Stimulated activated CD8-positive, alpha-beta memory T cell treated with anti-CD3 and anti-CD28 coated beads, Interleukin-15, amount 100 ng/mL, for 24 hours (primary cell): ENCODE measurements around the gene BANP.
"Not testable (repeated sequence)": the region's sequence is repeated elsewhere in the genome, so short reads cannot be mapped to it uniquely, and the experiment has no call there.

Experiments used
- DNase-seq: peaks from one replicate; pipeline ENCODE4 v3.0.0-alpha.2; 2020; ENCODE audit warnings: low read depth

BANP gene

DNA sequence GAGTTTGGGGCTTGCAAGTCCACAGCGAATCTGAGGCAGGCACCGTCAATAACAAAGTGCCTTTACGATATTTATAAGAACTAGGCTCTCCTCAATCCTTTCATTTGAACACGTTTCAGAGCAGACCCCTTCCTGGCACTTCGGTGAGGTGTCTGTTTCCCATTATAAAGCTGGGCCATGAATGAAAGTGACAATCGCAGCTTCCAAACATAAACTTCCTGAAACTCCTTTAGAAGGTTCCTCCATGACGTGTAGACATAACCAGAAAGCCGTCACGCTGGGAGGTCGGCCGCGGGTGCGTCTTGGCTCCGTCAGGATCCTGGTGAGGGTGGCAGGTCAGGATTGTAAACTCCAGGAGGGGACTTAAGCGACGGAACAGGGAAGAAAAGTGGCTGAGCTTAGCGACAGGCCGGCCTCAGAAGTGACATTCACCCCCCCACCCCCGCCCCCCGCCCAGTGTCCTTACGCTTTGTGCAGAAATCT is 150.4 kb downstream of the BANP start:
- not testable (repeated sequence) for DNase-seq

DNA sequence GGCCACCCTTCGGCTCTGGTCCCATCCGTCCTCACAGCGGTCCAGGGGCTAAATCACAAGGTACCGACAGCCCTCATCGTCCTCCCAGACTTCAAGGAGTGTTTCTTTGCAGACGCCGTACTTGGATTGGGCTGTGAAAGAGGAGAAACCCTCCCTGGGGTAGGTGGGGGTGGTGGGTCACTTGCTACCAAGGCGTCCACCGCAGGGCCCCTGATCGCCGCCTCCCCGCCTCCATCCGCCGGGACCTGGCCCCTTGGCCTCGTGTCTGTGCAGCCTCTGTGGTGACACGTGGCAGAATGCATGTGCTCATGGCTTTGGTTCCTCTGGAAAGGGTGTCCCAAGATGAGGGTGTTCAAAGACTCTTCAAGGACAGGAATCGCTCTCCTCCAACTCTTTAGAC is 151.4 kb downstream of the BANP start:
- DNase-seq, result no peak

DNA sequence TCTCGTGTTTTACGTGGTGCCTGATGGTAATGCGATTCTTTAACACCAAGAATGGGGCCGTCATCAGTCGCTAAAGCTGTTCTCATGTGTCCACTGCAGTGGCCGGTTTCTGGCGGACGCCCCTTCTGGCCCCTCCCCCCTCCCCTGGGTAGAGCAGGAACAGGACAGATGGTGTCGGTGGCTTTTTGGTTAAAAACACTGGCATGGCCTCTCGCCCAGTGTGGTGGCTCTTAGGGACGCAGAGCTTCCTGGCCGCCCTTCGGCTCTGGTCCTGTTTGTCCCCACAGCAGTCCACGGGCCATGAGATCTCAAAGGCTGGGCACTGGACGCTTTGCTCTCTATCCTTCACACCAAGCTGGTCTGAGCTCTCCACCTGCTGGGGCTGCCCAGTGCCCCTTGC is 151.8 kb downstream of the BANP start:
- no peak for DNase-seq

DNA sequence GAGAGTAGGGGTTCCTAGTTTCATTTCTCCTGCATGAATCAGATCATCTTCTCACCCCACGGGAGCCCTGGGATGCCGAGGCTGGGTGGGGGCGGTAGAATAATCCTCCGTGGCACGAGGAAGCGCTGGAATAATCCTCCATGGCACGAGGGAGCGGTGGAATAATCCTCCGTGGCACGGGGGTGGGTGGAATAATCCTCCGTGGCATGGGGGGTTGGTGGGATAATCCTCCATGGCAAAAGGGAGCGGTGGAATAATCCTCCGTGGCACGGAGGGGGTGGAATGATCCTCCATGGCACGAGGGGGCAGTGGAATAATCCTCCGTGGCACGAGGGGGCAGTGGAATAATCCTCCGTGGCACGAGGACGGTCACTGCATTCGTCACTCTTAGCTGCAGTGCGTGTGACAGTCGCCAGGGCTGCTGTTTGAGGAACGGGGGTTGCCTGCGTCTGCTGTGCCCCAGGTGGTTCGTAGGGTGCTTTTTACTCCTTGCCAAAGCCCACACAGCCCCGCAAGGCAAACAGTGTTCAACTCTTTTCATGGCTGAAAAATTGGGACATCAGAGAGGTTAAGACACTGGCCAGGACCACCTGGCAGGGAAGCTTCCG is 152.5 kb downstream of the BANP start:
- DNase-seq, result no peak

DNA sequence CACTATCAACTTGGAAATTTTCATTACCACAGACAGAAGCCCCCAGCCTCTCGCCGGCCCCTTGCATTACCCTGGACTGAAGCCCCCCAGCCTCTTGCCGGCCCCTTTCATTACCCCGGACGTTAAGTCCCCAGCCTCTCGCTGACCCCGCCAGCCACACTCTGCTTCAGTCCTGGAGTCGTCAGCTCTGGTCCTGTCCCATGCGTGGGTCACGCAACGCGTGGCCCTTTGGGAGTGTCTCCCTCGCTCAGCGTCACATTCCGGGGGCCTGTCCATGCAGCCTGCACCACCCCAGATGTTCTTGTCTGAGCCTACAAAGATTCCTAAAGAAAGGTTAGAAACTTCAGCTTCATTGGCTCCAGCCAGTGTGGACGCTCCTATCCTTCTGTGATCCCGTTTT is 153.1 kb downstream of the BANP start:
- DNase-seq, result not testable (repeated sequence)

DNA sequence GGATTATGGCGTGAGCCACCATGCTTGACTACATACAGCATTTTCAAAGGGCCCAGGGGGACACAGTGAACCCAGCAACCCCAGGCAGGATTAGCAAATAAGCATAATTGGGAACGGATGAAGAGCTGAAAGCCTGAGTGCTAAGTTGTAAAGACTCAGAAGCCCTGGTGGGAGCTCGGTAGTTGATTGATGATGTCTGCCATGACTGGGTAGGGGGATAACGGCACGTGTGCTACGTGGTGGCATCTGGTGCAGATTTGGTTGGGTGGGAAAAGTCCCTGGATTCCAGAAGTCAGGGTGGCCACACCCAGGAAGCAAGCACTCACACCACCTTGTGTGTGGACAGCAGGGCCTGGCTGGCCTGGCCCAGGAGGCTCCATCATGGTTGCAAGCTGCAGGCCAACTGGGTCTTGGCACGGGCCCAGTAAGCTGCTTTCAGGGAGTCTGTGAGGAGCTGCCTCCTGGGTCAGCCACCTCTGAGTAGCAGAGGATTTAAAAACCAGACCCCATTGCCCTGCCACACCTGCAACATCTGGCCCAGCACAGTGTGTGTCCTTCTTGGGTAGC is 154.4 kb downstream of the BANP start:
- DNase-seq, result not testable (repeated sequence)

DNA sequence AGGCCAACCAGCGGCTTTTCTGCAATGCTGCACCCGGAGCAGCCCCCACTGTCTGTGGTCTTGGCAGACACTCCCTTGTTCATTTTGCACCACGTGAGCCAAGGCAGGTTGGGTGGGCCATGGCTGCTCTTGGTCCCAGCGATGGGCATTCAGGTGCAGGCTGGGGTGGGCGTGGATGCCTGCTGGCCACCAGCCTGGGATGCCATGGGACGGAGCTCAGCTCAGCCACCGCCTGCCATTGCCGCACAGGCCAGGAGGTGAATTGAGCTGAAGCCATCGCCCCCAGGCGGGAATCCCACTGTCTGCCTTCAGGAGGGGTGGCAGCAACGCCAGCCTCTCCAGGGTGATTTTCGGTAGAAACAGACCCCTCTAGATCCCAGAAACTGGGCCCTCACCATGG is 155.3 kb downstream of the BANP start:
- not testable (repeated sequence) for DNase-seq

DNA sequence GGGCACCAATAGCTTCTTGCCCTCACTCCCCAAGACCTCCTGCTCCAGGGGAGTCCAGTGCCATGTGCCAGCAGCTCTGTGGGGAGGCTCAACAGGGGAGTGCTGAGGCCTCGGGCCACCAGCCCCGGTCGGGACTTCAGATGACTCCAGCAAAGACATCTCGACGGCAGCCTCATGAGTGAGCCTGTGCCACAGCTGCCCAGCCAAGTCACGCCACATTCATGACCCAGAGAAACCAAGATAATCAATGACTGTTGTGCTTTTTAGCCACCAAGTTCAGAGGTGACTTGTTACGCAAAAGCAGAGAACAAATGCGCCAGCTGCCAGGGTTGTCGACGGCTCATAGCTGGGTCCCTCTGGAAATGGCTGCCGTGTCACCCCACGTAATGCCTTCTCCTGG is 157.5 kb downstream of the BANP start:
- no peak for DNase-seq

DNA sequence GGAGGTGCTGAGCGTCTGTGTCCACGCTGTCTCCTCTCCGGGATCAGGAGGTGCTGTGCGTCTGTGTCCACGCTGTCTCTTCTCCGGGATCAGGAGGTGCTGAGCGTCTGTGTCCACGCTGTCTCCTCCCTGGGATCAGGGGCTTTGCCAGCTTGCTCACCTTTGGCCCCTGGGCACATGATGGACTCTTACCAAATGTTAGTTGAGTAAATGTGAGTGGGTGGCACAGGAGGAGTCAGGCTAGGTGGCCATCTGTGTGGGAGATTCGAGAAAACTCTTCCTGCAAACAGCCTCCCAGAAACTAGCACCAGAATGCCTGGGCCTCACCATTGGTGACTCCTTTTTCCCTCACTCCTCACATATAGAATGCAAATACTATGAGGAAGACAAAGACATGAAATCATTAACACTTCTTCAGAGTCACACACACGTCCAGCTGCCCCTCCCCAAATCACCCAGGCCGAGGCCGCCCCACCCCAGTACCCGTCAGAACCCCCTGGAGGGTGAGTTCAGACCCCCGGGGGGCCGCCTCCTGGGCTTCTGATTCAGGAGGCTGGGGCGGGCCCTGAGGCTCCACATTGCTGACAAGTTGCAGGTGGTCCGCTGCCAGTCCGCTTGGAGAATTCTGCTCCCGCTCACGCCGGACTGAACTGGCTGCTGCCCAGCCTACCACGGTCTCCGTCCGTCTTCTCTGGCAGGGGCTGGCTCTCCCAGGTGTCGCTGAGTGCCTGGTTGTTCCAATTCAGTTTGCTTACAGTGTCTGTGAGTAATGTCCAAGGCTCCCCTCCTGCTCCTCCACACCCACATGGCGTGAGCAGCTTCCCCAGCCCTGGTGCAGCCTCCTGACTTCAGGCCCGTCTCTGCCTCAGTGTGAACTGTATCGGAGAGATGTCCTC is 158.7 kb downstream of the BANP start:
- DNase-seq, result not testable (repeated sequence)

DNA sequence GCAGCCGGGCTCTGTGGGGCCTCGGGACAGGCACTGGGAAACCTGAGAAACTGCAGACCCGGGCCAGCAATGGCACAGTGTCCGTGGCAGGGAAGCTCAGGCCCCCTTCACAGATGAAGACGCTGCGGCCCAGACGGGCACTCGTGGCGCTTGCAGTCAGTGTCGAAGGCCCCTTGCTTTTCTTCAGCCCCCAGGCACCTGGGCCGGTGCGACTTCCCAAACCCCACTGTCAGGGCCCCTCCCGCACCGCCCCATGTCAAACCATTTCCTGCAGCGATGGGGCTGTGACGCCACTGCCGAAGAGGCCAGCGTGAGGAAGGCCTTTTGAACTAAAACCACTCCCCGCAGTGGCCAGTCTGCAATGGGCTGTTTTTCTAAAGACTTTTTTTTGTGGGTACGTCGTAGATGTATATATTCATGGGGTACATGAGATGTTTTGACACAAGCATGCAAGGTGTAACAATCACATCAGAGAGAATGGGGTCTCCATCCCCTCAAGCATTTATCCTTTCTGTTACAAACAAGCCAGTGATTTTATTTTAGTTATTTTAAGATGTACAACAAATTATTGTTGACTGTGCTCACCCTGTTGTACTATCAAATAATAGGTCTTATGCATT is 159.8 kb downstream of the BANP start:
- DNase-seq, result not testable (repeated sequence)

DNA sequence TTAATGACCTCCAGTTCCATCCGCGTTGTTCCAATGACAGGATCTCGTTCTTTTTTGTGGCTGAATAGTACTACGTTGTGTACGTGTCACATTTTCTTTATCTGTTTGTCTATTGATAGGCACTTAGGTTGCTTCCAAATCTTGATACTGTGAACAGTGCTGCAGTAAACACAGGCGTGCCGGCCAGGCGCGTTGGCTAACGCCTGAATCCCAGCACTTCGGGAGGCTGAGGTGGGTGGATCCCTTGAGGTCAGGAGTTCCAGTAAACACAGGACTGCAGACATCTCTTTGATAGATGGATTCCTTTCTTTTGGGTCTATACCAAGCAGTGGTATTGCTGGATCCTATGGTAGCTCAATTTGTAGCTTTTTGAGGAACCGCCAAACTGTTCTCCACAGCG is 160.7 kb downstream of the BANP start:
- DNase-seq, result not testable (repeated sequence)

DNA sequence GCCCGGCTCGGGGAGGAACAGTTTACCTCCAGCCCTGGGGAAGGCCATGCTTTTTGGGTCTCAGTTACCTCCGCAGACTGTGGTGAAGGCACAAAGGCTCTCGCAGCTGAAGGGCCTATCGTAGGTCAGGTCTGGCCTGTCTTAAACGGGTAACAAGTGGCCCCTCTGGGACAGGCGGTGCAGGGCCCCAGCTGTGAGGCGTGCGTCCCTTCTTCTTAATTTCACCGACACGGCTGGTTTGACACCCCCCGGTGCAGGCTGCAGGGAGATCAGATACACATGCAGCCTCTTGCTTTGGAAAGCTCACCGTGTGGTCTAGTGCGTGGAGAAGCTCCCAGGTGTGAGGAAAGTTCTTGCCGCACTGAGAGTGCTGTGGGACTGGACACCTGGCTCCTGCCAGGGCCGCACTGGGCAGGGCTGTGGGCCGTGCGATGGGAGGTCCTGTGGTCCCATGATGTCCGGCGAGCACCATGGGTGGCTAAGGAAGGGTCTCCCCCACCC is 162.4 kb downstream of the BANP start:
- DNase-seq, result no peak

DNA sequence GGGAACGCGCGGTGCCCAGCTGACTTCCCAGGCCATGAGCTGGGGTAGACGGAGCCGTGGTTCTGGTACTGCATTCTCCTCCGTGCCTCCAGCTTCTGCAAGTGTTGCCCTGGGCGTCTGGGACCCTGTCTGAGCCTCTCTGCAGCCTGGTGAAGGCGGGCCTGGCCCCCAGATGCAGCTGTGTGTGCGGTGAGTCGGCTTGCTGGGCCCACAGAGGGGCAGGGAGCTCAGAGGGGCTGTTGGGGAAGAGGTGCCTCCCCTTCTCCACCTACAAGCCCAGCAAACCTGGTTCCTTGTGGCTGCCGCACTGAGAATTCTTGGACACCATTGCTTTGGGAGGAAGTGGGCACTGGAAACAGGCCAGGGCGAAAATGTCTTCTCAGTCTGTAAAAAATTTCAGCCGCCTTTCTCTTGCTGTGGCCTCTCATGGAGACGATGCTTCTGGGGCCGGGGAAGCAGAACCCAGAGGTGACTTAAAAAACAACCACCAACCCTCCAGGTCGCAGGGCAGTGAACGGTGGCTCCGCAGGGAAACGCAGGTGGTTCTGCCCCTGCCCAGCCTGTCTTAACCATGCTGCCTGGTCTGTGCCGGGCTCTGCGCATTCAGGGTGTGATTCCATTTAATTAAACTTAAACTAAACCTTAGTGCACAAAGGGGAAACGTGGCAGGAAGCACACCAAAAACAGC is 163.5 kb downstream of the BANP start:
- DNase-seq, result not testable (repeated sequence)

DNA sequence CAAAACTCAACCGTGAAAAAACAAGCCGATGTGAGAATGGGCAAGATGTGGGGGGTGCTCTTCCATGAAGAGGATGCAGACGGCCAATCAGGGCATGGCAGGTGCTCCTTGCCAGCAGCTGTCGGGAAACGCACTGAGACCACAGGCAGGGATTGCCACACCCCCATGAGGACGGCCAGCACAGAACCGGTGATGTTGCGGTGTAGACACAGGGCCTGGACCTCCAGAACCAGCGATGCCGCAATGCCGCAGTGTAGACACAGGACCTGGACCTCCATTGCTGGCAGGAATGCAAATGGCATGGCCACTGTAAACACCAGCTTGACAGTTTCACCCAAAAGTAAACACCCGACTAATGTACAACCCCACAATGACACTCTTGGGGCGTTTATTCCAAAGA is 164.9 kb downstream of the BANP start:
- no peak for DNase-seq

DNA sequence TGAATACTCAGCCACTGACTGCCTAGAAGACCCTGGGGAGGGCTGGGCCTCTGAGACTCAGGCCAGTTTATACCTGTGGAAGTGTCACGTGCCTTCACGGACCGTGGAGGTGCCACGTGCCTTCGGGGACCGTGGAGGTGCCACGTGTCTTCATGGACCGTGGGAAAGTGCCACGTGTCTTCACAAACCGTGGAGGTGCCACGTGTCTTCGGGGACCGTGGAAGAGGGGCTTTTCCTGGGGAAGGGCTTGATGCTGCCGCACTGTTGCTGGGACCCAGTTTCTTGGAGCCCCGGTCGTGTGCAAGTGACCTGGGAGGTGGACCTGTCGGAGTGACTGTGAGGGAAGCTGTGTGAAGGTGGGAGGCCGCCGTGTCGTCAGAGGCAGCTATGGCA is 166.2 kb downstream of the BANP start:
- no peak for DNase-seq

DNA sequence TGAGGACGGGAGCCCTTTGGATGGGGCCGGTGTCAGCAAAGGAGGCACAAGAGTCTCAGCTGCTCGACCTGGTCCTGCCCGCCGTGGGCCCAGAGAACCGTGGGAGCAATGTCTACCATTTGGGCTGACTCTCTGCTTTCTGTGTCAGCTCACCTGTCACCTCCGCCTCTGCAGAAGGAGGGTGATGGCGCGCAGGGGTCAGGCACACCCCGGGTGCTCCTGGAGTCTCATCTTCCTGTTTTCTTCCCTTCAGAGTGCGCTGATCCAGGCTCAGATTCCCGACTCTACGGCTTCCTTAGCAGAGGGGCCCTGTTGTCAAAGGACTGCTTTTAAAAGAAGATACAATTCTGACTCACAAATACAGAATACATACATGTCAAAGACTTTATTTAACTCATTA is 167.1 kb downstream of the BANP start:
- no peak for DNase-seq

DNA sequence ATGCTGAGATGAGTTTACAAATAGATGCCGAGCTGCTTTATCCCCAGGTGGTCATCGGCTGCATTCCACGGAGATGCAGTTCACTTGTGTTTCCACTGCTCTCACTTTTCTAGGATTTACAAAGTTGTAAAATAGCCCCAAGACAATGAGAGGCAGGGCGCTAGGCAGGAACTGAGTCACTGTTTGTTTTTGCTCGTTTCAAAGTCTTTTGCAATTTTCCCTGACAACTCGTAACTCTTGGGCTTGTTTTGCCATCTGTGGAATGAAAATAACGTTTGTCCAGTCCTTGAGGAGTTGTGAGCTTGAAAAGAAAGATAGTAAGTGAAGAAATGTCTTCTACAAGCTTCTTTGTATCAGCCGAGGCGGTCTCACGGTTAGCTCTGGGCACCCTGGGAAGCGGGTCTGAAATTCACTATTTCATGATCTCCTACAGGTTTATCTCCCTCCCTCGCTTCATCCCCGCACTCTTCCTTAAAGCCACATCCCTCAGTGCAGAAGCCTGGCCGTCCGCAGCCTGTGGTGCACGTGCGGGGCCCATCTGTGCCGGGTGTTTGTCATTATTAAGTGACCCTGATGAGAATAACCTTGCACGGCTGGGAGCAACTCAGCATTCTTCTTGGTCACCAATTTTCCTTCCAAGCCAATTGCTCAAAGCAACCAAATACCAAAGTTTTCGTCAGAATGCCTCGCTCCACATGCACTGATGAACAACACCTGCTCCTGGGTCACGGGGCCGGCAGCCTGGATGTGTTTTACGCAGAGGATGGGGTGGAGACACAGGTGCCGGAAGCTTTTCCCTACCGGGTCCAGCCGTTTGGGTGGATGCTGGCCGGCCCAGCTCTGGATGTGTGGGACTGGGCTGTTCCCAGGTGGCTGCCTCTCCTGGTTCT is 167.9 kb downstream of the BANP start:
- not testable (repeated sequence) for DNase-seq

DNA sequence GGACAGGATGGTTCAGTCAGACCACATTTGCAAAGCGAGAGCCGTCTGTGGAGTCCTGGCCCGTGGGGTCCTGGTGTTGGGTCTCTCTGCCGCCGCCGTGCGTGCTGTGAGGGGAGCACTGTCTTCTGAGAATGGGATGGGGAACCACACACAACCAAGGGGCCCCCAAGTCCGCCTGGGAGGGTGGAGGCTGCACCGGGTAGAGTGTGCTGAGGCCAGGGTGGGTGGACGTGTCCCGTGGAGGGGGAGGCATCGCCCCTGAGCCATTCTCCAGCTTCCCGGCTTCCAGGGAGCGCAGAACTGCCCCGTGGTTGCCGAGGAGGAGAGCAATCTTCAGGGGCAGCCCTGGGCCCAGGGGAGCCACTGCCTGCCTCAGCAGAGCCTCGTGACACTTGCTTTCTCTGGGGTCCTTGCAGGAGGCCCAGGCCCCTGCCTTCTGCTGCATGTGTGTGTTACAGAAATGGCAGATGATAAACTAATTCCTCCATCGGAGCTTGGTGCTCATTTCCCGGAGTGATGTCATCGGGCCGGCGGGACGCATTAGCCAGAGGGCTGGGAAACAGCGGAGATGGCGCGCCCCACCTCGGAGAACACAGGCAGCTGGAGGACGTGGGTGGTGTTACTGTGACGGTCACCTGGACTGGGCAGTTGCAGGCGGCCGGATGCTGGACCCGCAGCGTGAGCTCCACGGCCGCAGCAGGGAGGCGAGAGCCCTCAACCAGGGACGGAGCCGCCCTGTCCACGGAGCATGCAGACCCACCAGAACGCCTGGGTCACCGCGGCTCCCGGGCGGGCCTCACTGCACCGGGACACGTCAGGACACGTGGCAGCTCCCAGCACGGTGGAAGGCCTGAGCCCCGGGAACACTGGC is 168.9 kb downstream of the BANP start:
- not testable (repeated sequence) for DNase-seq

DNA sequence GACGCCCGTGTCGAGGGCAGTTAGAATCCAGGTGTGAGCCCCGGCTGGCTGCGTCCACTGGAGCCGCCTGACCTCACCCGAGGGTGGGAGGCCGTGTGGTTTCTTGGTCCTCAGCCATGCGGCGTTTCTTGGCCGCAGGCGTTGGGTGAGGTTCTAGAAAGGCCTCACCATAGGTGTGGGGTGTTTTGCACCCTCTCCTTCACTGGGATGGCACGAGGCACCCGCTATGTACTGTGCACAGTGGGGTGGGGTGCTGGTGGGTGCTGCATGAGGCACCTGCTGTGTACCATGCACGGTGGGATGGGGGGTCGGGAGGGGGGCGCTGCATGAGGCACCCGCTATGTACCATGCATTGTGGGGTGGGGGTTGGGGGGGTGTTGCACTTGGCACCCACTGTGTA is 169.6 kb downstream of the BANP start:
- DNase-seq, result no peak

DNA sequence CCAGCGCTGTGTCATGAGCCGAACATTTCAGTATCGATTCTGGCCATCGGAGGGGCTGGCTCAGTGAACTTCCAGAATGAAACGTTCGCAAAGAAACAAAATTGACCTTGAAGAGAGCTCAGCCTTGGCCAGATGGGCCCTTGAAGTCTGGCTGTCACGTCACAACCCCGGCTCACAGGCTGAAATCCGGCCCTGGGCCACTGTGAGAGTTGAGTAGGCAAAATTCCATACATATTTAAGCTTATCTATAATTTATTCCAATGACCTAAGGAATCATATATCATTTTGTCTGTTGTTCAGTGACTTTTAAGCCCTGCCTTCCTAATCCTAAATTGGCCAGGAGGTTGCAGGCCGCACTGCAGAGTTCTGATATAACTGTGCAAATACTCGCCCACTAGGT is 170.2 kb downstream of the BANP start:
- not testable (repeated sequence) for DNase-seq
